Gastroesophageal sphincter (tissue), 4 donors: ENCODE measurements around the gene ARHGAP24. TPM values are rescaled to one million over a fixed set of nuclear protein-coding genes. Genes with fewer than 3 reads are reported as not detected.

Experiments
- ATAC-seq: fragments of 150-250 bp; one replicate; pipeline ENCODE4 v1.9.1; 2016; ENCODE audit warnings: mild to moderate bottlenecking, moderate library complexity
- H3K27ac ChIP-seq, 4 donors: fragments of 200-600 bp; sonication (generic) in 3 of 4; 1 replicate in 3 of 4; 2 replicates in 1 of 4; pipeline ENCODE4 v1.5.1; 2016 to 2019
- H3K27me3 ChIP-seq: fragments of 200-600 bp; sonication (generic); one replicate; pipeline ENCODE4 v1.5.1; 2019
- H3K36me3 ChIP-seq, 2 donors: fragments of 200-600 bp; sonication (generic); one replicate each; pipeline ENCODE4 v1.5.1; 2019; ENCODE audit warnings: control low read depth in 1 of 2
- H3K4me1 ChIP-seq, 3 donors: fragments of 200-600 bp; sonication (generic); 1 replicate in 2 of 3; 2 replicates in 1 of 3; pipeline ENCODE4 v1.5.1; 2016 to 2019; ENCODE audit warnings: control low read depth in 2 of 3
- H3K4me3 ChIP-seq, 2 donors: fragments of 200-600 bp; sonication (generic); one replicate each; pipeline ENCODE4 v1.5.1; 2019; ENCODE audit warnings: mild to moderate bottlenecking in 1 of 2, moderate library complexity in 1 of 2
- H3K9me3 ChIP-seq, 3 donors: fragments of 200-600 bp; sonication (generic); one replicate each; pipeline ENCODE4 v1.5.1; 2017 to 2019; ENCODE audit warnings: control low read depth in 2 of 3
- EP300 ChIP-seq: sonication (generic); formaldehyde crosslinking; IDR thresholded peaks from one replicate; pipeline ENCODE4 v1.6.1; 2017; ENCODE audit warnings: antibody characterized with exemption, mild to moderate bottlenecking
- POLR2A ChIP-seq, 2 donors: fragments of 450-650 bp; IDR thresholded peaks; one replicate each; pipeline ENCODE4 v1.6.1; 2017; ENCODE audit warnings: antibody characterized with exemption in 2 of 2, mild to moderate bottlenecking in 2 of 2, moderate library complexity in 1 of 2
- POLR2AphosphoS5 ChIP-seq: sonication (generic); formaldehyde crosslinking; IDR thresholded peaks from one replicate; pipeline ENCODE4 v1.6.1; 2017; ENCODE audit warnings: antibody characterized with exemption
- WGBS, 2 donors: methylation state at CpG; one replicate each; pipeline ENCODE4 v1.1.5; 2018; ENCODE audit warnings: low coverage in 1 of 2; 5-methylcytosine and 5-hydroxymethylcytosine counted together
- small RNA-seq, 4 donors: library from RNA; depleted of rRNA; stranded (forward); fragments of <200 nt; gene quantifications; one replicate each; pipeline ENCODE3, GENCODE V24; 2016
- total RNA-seq, 4 donors: library from RNA; depleted of rRNA; stranded (reverse); fragments of >200 nt; gene quantifications; one replicate each; pipeline ENCODE4 v1.1.0, GENCODE V29; 2016
- TF ChIP-seq, protein P1 (sequence below), 4 experiments: fragments of 200-600 bp in 2 of 4; fragments of 450-650 bp in 2 of 4; sonication (generic) in 1 of 4; IDR thresholded peaks; one replicate each; pipeline ENCODE4 v1.5.1; 2017 to 2019; ENCODE audit warnings: antibody characterized with exemption in 4 of 4, mild to moderate bottlenecking in 2 of 4, moderate library complexity in 2 of 4

The ARHGAP24 gene
- total RNA-seq, 4 donors from 2014 or later: 24.4 to 38.6 (median 34.3) TPM

DNA sequence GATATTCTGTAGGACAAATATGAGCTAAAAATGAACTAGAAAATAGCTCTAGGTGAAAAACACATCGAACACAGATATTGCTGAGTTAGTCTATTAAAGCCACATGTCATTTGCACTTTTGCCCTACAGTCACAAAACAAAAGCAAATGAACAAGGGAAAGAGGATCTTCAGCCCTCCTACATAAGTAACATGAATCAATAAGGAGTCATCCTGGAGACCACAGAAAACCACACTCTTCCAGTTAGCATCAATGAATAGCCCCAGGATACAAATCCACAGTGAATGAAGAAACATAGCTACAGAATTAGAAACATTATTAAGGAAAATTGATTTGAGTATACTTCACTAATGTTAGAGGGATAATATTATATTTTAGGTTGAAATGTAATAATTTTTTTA lies 573.5 kb downstream of the ARHGAP24 start:
- Histone ChIP-seq H3K36me3 (no peaks in the 10 kb centered on the region), H3K4me3 (no peak overlapping the region), H3K27me3 (no peaks in the 10 kb centered on the region), H3K4me1 (peaks cover 0 to 4% (median 0%) of the 10 kb centered on the region in 3 donors), H3K27ac (no peak overlapping the region), H3K9me3 (no peaks in the 10 kb centered on the region)
- no peak for TF ChIP-seq POLR2AphosphoS5
- TF ChIP-seq EP300: no peak
- TF ChIP-seq, protein P1, sequence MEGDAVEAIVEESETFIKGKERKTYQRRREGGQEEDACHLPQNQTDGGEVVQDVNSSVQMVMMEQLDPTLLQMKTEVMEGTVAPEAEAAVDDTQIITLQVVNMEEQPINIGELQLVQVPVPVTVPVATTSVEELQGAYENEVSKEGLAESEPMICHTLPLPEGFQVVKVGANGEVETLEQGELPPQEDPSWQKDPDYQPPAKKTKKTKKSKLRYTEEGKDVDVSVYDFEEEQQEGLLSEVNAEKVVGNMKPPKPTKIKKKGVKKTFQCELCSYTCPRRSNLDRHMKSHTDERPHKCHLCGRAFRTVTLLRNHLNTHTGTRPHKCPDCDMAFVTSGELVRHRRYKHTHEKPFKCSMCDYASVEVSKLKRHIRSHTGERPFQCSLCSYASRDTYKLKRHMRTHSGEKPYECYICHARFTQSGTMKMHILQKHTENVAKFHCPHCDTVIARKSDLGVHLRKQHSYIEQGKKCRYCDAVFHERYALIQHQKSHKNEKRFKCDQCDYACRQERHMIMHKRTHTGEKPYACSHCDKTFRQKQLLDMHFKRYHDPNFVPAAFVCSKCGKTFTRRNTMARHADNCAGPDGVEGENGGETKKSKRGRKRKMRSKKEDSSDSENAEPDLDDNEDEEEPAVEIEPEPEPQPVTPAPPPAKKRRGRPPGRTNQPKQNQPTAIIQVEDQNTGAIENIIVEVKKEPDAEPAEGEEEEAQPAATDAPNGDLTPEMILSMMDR (IDR thresholded peaks at IDR 0.05): no peak
- no peak for TF ChIP-seq POLR2A (IDR thresholded peaks at IDR 0.05)
- ATAC-seq: no peak
- WGBS, 2 donors: 82 to 100% methylated on average over 1 of the region's 1 CpG

DNA sequence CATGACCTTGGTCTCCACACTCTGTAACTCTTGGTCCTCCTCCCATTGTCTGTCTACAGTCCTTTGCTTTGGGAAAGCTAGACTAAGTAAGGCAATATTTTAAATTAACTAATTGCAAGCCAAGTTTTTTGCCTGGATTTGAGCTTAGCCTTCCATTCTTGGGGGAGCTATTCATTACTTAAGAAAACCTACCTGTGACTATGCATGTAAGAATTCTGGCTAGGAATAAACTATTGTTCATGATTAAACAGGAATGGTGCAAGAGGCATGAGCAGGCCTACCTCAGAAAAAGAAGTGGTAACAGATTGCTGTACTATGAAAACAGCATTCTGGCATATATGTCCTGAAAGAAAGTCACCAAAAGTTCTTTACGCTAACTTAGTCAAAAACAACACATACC lies 575.5 kb downstream of the ARHGAP24 start:
- Histone ChIP-seq H3K27me3 (no peaks in the 10 kb centered on the region), H3K4me3 (no peak overlapping the region), H3K36me3 (no peaks in the 10 kb centered on the region), H3K9me3 (no peaks in the 10 kb centered on the region), H3K4me1 (no peaks in the 10 kb centered on the region), H3K27ac (no peak overlapping the region)
- TF ChIP-seq POLR2AphosphoS5 (no peak), EP300 (no peak), POLR2A (IDR thresholded peaks at IDR 0.05) (no peak)
- TF ChIP-seq, protein P1 (IDR thresholded peaks at IDR 0.05): no peak
- WGBS, 2 donors: 100% methylated on average over 1 of the region's 1 CpG; no CpG with 5 or more reads in 1 of the 2 donors
- no peak for ATAC-seq

Small RNAs within 50 kb of the gene (small RNA-seq; reads per million reads assigned to genes)
- 0 reads per million in 4 donors for gene MIR4451
